ENCODE results near the gene KXD1.

KXD1 gene

DNA sequence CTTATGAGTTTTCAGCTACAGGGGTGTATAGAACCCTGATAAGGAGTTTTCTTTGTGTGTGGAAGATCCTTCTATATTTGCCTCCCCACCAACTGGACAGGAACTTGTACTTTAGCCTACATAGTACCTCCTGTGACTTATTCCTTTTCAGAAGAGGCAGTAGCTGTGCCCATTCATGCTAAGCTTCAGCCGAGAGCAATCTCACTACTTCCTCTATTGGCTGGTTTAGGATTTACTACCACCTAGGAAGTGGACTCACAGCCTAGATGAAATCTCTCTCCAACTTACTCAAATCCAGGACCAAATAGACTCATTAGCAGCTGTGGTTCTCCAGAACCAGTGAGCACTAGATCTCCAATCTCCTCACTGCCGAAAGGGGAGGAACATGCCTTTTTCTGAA lies 28.6 kb downstream of the KXD1 start:
- no peak overlapping the region for H3K4me3 ChIP-seq (ENCODE audit: low read depth, low read length)
- TF ChIP-seq, protein P1, sequence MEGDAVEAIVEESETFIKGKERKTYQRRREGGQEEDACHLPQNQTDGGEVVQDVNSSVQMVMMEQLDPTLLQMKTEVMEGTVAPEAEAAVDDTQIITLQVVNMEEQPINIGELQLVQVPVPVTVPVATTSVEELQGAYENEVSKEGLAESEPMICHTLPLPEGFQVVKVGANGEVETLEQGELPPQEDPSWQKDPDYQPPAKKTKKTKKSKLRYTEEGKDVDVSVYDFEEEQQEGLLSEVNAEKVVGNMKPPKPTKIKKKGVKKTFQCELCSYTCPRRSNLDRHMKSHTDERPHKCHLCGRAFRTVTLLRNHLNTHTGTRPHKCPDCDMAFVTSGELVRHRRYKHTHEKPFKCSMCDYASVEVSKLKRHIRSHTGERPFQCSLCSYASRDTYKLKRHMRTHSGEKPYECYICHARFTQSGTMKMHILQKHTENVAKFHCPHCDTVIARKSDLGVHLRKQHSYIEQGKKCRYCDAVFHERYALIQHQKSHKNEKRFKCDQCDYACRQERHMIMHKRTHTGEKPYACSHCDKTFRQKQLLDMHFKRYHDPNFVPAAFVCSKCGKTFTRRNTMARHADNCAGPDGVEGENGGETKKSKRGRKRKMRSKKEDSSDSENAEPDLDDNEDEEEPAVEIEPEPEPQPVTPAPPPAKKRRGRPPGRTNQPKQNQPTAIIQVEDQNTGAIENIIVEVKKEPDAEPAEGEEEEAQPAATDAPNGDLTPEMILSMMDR (IDR thresholded peaks at IDR 0.05; ENCODE audit: borderline replicate concordance, insufficient read depth, low read depth, low read length): no peak; the same call in 1 of the 2 replicates

DNA sequence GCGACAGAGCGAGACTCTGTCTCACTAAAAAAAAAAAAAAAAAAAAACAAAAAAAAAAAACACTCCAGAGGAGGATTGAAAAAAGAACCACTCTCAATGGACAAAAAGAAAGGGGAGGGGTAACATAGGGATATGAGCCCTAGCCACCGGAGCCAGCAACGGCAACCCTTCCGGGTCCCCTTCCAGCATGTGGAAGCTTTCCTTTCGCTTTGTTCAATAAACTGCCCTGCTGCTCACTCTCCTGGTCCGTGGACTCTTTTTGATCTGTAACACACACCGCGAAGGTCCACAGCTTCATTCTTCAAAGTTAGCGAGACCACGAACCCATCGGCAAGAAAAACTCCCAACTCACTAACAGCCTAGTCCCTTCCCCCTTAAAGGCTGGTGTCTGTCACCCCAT lies 29.9 kb downstream of the KXD1 start:
- H3K4me3 ChIP-seq (ENCODE audit: low read depth, low read length): no peak overlapping the region
- TF ChIP-seq, protein P1 (IDR thresholded peaks at IDR 0.05; ENCODE audit: borderline replicate concordance, insufficient read depth, low read depth, low read length): no peak

DNA sequence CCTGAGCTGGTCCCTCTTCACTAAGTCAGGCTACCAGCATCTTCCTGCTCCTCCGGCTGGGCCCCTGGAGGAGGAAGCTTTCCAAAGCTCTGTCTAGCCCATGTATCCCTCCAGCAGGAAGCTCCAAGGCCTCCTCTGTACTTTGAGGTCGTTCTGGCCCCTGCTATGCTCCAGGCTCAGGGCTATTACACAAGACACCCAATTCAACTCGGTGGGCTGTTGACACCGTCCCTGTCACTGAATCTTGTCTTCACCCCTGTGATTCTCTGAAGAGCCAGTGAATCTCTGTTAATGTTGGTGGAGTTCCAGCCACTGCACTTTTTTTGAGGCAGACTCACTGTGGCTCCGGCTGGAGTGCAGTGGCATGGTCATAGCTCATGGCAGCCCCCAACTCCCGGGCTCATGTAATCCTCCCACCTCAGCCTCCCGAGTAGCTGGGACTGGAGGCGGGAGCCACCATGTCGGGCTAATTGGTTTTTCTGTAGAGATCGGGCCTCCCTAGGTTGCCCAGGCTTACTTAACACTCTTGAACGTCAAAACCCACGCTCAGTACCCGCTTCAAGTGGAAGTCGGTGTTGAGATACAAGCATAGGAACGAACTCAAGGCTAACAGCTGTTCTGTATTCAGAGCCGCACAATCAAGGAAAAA lies 30.4 kb downstream of the KXD1 start:
- H3K4me3 ChIP-seq (ENCODE audit: low read depth, low read length): peak overlapping the region; percentile 91
- TF ChIP-seq, protein P1 (IDR thresholded peaks at IDR 0.05; ENCODE audit: borderline replicate concordance, insufficient read depth, low read depth, low read length): no peak

DNA sequence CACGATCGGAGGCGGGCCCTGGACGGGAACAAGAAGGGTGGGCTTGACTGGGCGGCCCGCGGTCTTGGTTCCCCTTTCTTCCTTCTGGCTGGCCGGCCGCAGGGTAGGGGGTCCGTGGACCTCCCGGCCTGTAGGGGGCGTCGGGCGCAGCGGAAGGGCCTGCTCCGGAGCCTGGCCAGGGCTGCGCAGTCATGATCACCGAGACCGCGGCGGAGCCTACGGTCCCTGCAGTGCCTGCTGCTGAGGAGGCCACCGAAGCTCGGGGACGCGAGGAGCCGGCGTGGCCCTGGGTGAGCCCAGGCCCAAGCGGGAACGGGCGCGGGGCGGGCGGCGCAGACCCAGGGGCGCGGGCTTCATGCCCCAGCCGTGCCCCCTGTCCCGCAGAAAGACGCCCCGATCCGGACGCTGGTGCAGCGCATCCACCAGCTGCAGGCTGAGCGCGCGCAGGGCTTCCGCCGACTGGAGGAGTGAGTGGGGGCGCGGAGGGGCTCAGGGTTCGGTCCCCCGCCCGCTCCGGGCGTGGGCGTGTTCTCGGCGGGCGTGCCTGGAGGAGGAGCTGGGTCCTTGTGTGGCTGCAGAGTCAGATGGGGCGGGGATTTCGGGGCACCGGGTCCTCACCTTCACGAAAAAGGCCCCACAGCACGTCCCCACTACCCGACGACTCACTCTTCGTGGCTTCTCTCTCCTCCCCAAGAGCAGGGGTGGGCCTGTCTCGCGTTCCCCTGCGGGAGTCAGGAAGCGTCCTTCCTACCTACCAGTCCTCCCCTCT lies 31.1 kb downstream of the KXD1 start, which contains the start of gene REX1BD:
TSS of gene REX1BD (plus strand) at position 188 of the 769 bp plus-strand sequence. CDS start at position 192, 4 bp downstream.
- TF ChIP-seq, protein P1 (IDR thresholded peaks at IDR 0.05; ENCODE audit: borderline replicate concordance, insufficient read depth, low read depth, low read length): peak; percentile 90
- H3K4me3 ChIP-seq (ENCODE audit: low read depth, low read length): peak within 1 kb of the TSS; percentile 91

DNA sequence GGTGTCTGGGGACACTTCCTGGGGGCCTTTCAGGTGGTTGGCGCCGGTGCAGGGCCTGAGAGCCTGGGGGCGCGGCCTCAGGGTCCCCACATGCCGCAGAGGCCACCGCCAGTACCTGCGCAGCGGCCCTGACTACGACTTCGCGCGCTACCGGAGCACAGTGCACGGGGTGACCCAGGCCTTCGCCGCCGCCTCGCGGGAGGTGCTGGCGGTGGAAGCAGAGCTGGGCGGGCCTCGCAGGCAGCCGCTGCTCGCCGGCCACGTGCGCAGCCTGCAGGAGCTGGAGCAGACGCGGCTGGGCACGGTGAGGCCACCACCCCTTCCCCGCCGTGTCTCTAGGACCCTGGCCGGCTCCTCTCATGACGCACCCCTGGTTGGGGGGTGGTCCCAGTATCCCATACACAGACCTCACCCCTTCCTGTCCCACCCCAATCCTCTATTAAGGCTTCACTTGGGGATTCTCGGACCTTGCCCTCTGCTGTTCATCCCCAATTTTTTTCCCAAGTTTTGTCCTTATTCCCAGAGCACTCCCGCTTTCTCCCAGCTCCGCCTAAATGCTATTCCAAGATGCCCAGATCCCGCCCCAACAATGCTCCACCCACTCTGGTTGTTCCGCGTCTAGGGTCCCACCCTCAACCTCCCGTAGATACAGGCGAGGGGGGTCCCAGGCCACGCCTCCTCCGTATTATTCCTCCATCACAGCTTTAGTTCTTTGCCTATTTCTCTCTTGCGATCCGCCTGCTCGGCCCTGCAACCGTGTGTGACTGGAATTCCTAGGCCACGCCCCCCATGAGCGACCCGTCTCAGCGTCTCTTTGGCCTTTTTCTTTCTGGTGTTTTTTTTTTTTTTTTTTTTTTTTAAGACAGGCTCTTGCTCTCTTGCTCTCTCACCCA lies 32.0 kb downstream of the KXD1 start:
- TF ChIP-seq, protein P1 (IDR thresholded peaks at IDR 0.05; ENCODE audit: borderline replicate concordance, insufficient read depth, low read depth, low read length): 0 out of 2 replicates have a peak, but pooled peaks have one; percentile 17

DNA sequence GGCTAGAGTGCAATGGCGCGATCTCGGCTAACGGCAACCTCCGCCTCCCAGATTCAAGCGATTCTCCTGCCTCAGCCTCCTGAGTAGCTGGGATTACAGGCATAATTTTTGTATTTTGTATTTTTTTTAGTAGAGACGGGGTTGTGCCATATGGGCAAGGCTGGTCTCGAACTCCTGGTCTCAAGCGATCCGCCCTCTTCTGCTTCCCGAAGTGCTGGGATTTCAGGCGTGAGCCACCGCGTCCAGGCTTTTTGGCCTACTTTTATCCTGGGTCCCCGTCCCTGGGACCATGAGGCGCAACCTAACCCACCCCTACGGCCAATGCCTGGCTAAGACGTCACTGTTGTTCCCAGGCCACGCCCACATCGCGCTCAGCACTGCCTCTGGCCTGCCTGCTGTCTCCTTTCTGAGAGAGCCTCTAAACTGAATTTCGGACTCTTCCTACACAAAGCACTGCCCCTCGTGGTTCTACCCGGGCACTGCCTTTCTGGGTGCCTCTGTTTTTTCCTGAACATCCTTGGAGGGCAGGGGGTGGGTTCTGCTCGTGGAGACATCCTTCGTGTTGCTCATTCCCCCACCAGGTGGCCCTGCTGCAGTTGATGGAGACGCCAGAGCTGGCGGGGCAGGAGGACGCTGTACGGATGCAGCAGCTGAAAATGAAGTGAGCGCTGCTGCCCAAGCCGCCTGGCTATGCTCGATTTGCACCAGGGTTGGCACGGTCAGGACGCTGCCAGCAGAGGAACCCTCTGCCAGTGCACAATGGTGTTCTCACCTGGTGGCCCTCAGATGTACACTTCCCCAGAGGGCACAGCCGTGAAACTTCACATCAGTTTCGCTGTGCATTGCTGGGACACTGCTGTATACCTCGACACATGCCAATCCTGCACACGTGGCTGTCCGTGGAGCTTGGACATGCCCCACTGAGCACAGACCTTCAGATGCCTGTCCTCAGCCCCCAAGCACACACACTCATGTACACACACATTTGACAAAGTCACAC lies 32.9 kb downstream of the KXD1 start:
- TF ChIP-seq, protein P1 (IDR thresholded peaks at IDR 0.05; ENCODE audit: borderline replicate concordance, insufficient read depth, low read depth, low read length): peak; percentile 14; the same call in 1 of the 2 replicates

More for the DNA sequence above, 32.0 kb downstream of the KXD1 start:
- H3K4me3 ChIP-seq (ENCODE audit: low read depth, low read length): peak overlapping the region; percentile 91

More for the DNA sequence above, 32.9 kb downstream of the KXD1 start:
- no peak overlapping the region for H3K4me3 ChIP-seq (ENCODE audit: low read depth, low read length)
